ENCODE measurements around the gene HEXB. TPM values are rescaled to one million over a fixed set of nuclear protein-coding genes. Genes with fewer than 3 reads are reported as not detected.
A peak's percentile ranks its signal among the peaks of the same experiment; 100 is the strongest.

HEXB gene
- 60.9 to 67.3 TPM (median 63.8 TPM) in 3 replicates for total RNA-seq (2021)
- percentile 54 among the genes with signal in this experiment for Bru-seq, nascent RNA
- long read RNA-seq, experiment 1, transcript HEXB-201 (14 exons, 1,901 nt), result major isoform, 148 of 165 reads
- long read RNA-seq, experiment 1, partial matches to known transcripts, result 3 of 165 reads
- long read RNA-seq, experiment 1, other reads (novel, unspliced or antisense), result 11 of 165 reads
- long read RNA-seq, experiment 2, transcript HEXB-201 (14 exons, 1,901 nt), result major isoform, 45 of 73 reads
- long read RNA-seq, experiment 2, partial matches to known transcripts, result 9 of 73 reads
- long read RNA-seq, experiment 2, other reads (novel, unspliced or antisense), result 16 of 73 reads
- long read RNA-seq, experiment 3, result 0 reads

DNA sequence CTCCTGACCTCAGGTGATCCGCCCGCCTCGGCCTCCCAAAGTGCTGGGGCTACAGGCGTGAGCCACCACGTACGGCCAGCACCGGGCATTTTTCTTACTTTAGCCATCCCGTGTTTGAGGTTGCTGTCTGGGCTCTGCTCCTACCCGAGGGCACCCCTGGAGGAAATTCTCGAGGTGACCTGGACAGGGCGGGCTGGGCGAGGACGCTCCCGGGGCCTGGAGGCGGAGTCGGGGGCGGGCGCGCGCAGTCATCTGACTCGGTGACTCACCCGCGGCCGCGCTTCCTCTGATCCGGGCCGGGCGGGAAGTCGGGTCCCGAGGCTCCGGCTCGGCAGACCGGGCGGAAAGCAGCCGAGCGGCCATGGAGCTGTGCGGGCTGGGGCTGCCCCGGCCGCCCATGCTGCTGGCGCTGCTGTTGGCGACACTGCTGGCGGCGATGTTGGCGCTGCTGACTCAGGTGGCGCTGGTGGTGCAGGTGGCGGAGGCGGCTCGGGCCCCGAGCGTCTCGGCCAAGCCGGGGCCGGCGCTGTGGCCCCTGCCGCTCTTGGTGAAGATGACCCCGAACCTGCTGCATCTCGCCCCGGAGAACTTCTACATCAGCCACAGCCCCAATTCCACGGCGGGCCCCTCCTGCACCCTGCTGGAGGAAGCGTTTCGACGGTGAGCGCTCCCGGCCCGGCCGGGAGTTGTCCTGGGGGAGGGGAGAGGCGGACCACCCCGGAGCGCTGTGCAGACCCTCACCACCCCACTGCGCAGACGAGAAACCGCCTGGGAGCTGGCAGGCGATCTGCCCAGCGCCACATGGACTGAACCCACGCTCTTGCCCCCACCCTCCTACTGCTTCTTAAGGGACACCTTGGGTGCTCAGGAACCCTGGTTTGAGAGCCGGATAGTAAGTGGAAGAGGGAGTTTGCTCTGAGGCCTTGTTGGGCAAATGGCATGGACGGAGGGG is at the start of gene HEXB:
Gene HEXB, plus strand, starts transcription at position 334 of the 952 bp plus-strand sequence. Its CDS starts 28 bp downstream, at position 362.
- ATAC-seq, result peak; percentile 93
- ChIA-PET CTCF (interaction anchor here (0.7 to 1.8 kb wide), 8 partner anchors 12 to 553 kb away, joined by 3 to 8 read pairs (median 4); partner anchors contain the start of gene ANKRD31), POLR2A (no interaction called here)
- TF ChIP-seq OVOL2 (CRISPR knock-in tag; IDR thresholded peaks at IDR 0.05; ENCODE audit: borderline replicate concordance), result no peak
- TF ChIP-seq CREM (CRISPR knock-in tag; IDR thresholded peaks at IDR 0.05), result peak; percentile 58; the same call in 1 of the 2 replicates
- no peak; the same call in 1 of the 2 replicates for TF ChIP-seq ZNF219 (CRISPR knock-in tag; IDR thresholded peaks at IDR 0.05; ENCODE audit: borderline replicate concordance)
- no peak; the same call in 1 of the 2 replicates for TF ChIP-seq NFE2L1 (CRISPR knock-in tag; IDR thresholded peaks at IDR 0.05)
- TF ChIP-seq, protein P1, sequence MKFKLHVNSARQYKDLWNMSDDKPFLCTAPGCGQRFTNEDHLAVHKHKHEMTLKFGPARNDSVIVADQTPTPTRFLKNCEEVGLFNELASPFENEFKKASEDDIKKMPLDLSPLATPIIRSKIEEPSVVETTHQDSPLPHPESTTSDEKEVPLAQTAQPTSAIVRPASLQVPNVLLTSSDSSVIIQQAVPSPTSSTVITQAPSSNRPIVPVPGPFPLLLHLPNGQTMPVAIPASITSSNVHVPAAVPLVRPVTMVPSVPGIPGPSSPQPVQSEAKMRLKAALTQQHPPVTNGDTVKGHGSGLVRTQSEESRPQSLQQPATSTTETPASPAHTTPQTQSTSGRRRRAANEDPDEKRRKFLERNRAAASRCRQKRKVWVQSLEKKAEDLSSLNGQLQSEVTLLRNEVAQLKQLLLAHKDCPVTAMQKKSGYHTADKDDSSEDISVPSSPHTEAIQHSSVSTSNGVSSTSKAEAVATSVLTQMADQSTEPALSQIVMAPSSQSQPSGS (CRISPR knock-in tag; IDR thresholded peaks at IDR 0.05; ENCODE audit: borderline replicate concordance, low read depth), result no peak
- TF ChIP-seq, protein P2, sequence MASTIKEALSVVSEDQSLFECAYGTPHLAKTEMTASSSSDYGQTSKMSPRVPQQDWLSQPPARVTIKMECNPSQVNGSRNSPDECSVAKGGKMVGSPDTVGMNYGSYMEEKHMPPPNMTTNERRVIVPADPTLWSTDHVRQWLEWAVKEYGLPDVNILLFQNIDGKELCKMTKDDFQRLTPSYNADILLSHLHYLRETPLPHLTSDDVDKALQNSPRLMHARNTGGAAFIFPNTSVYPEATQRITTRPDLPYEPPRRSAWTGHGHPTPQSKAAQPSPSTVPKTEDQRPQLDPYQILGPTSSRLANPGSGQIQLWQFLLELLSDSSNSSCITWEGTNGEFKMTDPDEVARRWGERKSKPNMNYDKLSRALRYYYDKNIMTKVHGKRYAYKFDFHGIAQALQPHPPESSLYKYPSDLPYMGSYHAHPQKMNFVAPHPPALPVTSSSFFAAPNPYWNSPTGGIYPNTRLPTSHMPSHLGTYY (CRISPR knock-in tag; IDR thresholded peaks at IDR 0.05), result no peak
- TF ChIP-seq ESRRA (CRISPR knock-in tag; IDR thresholded peaks at IDR 0.05; ENCODE audit: borderline replicate concordance), result 0 out of 2 replicates have a peak, but pooled peaks have one; percentile 29
- TF ChIP-seq, protein P3, sequence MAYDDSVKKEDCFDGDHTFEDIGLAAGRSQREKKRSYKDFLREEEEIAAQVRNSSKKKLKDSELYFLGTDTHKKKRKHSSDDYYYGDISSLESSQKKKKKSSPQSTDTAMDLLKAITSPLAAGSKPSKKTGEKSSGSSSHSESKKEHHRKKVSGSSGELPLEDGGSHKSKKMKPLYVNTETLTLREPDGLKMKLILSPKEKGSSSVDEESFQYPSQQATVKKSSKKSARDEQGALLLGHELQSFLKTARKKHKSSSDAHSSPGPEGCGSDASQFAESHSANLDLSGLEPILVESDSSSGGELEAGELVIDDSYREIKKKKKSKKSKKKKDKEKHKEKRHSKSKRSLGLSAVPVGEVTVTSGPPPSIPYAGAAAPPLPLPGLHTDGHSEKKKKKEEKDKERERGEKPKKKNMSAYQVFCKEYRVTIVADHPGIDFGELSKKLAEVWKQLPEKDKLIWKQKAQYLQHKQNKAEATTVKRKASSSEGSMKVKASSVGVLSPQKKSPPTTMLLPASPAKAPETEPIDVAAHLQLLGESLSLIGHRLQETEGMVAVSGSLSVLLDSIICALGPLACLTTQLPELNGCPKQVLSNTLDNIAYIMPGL (CRISPR knock-in tag; IDR thresholded peaks at IDR 0.05), result peak; percentile 98
- no peak for TF ChIP-seq SMAD4 (CRISPR knock-in tag; IDR thresholded peaks at IDR 0.05)
- no peak for TF ChIP-seq EMX1 (CRISPR knock-in tag; IDR thresholded peaks at IDR 0.05)
- no peak for TF ChIP-seq JUN (CRISPR knock-in tag; IDR thresholded peaks at IDR 0.05)
- TF ChIP-seq SP1 (CRISPR knock-in tag; conservative IDR thresholded peaks at IDR 0.05), result peak; percentile 80
- peak; percentile 60; the same call in 1 of the 2 replicates for TF ChIP-seq FOXK1 (CRISPR knock-in tag; IDR thresholded peaks at IDR 0.05)
- TF ChIP-seq ELF4 (CRISPR knock-in tag; IDR thresholded peaks at IDR 0.05; ENCODE audit: low read depth), result no peak
- TF ChIP-seq, protein P4, sequence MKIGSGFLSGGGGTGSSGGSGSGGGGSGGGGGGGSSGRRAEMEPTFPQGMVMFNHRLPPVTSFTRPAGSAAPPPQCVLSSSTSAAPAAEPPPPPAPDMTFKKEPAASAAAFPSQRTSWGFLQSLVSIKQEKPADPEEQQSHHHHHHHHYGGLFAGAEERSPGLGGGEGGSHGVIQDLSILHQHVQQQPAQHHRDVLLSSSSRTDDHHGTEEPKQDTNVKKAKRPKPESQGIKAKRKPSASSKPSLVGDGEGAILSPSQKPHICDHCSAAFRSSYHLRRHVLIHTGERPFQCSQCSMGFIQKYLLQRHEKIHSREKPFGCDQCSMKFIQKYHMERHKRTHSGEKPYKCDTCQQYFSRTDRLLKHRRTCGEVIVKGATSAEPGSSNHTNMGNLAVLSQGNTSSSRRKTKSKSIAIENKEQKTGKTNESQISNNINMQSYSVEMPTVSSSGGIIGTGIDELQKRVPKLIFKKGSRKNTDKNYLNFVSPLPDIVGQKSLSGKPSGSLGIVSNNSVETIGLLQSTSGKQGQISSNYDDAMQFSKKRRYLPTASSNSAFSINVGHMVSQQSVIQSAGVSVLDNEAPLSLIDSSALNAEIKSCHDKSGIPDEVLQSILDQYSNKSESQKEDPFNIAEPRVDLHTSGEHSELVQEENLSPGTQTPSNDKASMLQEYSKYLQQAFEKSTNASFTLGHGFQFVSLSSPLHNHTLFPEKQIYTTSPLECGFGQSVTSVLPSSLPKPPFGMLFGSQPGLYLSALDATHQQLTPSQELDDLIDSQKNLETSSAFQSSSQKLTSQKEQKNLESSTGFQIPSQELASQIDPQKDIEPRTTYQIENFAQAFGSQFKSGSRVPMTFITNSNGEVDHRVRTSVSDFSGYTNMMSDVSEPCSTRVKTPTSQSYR (CRISPR knock-in tag; IDR thresholded peaks at IDR 0.05), result peak; percentile 56; the same call in 1 of the 2 replicates
- TF ChIP-seq, protein P5, sequence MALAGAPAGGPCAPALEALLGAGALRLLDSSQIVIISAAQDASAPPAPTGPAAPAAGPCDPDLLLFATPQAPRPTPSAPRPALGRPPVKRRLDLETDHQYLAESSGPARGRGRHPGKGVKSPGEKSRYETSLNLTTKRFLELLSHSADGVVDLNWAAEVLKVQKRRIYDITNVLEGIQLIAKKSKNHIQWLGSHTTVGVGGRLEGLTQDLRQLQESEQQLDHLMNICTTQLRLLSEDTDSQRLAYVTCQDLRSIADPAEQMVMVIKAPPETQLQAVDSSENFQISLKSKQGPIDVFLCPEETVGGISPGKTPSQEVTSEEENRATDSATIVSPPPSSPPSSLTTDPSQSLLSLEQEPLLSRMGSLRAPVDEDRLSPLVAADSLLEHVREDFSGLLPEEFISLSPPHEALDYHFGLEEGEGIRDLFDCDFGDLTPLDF (CRISPR knock-in tag; IDR thresholded peaks at IDR 0.05), result no peak
- TF ChIP-seq HMGA2 (CRISPR knock-in tag; IDR thresholded peaks at IDR 0.05), result no peak
- no peak for TF ChIP-seq CBFB (CRISPR knock-in tag; IDR thresholded peaks at IDR 0.05; ENCODE audit: low read depth)
- TF ChIP-seq, protein P6, sequence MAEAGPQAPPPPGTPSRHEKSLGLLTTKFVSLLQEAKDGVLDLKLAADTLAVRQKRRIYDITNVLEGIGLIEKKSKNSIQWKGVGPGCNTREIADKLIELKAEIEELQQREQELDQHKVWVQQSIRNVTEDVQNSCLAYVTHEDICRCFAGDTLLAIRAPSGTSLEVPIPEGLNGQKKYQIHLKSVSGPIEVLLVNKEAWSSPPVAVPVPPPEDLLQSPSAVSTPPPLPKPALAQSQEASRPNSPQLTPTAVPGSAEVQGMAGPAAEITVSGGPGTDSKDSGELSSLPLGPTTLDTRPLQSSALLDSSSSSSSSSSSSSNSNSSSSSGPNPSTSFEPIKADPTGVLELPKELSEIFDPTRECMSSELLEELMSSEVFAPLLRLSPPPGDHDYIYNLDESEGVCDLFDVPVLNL (CRISPR knock-in tag; IDR thresholded peaks at IDR 0.05; ENCODE audit: borderline replicate concordance, low read depth), result peak; percentile 64; the same call in 1 of the 2 replicates
- TF ChIP-seq, protein P7, sequence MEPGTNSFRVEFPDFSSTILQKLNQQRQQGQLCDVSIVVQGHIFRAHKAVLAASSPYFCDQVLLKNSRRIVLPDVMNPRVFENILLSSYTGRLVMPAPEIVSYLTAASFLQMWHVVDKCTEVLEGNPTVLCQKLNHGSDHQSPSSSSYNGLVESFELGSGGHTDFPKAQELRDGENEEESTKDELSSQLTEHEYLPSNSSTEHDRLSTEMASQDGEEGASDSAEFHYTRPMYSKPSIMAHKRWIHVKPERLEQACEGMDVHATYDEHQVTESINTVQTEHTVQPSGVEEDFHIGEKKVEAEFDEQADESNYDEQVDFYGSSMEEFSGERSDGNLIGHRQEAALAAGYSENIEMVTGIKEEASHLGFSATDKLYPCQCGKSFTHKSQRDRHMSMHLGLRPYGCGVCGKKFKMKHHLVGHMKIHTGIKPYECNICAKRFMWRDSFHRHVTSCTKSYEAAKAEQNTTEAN (CRISPR knock-in tag; IDR thresholded peaks at IDR 0.05), result no peak
- no peak for TF ChIP-seq GTF2I (CRISPR knock-in tag; conservative IDR thresholded peaks at IDR 0.05)
- TF ChIP-seq, protein P8, sequence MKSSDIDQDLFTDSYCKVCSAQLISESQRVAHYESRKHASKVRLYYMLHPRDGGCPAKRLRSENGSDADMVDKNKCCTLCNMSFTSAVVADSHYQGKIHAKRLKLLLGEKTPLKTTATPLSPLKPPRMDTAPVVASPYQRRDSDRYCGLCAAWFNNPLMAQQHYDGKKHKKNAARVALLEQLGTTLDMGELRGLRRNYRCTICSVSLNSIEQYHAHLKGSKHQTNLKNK (CRISPR knock-in tag; IDR thresholded peaks at IDR 0.05), result no peak
- TF ChIP-seq SOX15 (CRISPR knock-in tag; IDR thresholded peaks at IDR 0.05), result no peak

More for the DNA sequence above, at the start of gene HEXB:
- Mint-ChIP-seq H3K4me1 (peaks cover 16% of the 10 kb centered on the region), H3K27me3 (ENCODE audit: low read depth) (peaks cover 2% of the 10 kb centered on the region; the same call in 1 of the 2 replicates), H3K4me3 (peak within 1 kb of the TSS; percentile 73), H3K36me3 (peaks cover 9% of the 10 kb centered on the region), H3K9me3 (0 out of 2 replicates have a peak, but pooled peaks cover 3% of the 10 kb centered on the region), H3K27ac (no peak within 1 kb of the TSS)
- peak; percentile 89 for DNase-seq (ENCODE audit: low spot score)
